Iris pigment epithelial cell (primary cell): ENCODE measurements around the gene ABHD18.
"Not testable (repeated sequence)": the region's sequence is repeated elsewhere in the genome, so short reads cannot be mapped to it uniquely, and the experiment has no call there.

Experiments
- DNase-seq: peaks from one replicate; pipeline ENCODE4 v3.0.0-alpha.2; 2011; ENCODE audit warnings: low read depth

Gene ABHD18

GRCh38 chr4:127993151-127993550, 27.9 kb downstream of the ABHD18 start:
- no peak for DNase-seq

GRCh38 chr4:127995776-127996175, 30.6 kb downstream of the ABHD18 start:
- DNase-seq: peak; percentile 66

- DNase-seq: not testable (repeated sequence)
Observed at GRCh38 chr4:127996521-127996920, 31.3 kb downstream of the ABHD18 start.

GRCh38 chr4:127997534-127998388, 32.6 kb downstream of the ABHD18 start:
- DNase-seq: peak; percentile 55

GRCh38 chr4:128006592-128006991, 41.4 kb downstream of the ABHD18 start:
- DNase-seq: peak; percentile 76

- no peak for DNase-seq
Observed at GRCh38 chr4:128009428-128009827, 44.2 kb downstream of the ABHD18 start.

GRCh38 chr4:128025319-128025718, 60.1 kb downstream of the ABHD18 start:
- no peak for DNase-seq

- no peak for DNase-seq
Observed at GRCh38 chr4:128029907-128030306, 64.7 kb downstream of the ABHD18 start.

GRCh38 chr4:128031756-128032384, 66.7 kb downstream of the ABHD18 start:
- DNase-seq: peak; percentile 49

GRCh38 chr4:128039568-128039967, 74.4 kb downstream of the ABHD18 start:
- no peak for DNase-seq

- not testable (repeated sequence) for DNase-seq
Observed at GRCh38 chr4:128047019-128047418, 81.8 kb downstream of the ABHD18 start.

GRCh38 chr4:128047514-128047913, 82.3 kb downstream of the ABHD18 start:
- DNase-seq: not testable (repeated sequence)

- DNase-seq: peak; percentile 5
Observed at GRCh38 chr4:128051229-128051628, 86.0 kb downstream of the ABHD18 start.

- not testable (repeated sequence) for DNase-seq
Observed at GRCh38 chr4:128054907-128055306, 89.7 kb downstream of the ABHD18 start.

- not testable (repeated sequence) for DNase-seq
Observed at GRCh38 chr4:128055441-128056206, 90.4 kb downstream of the ABHD18 start.

GRCh38 chr4:128056396-128056795, 91.2 kb downstream of the ABHD18 start:
- DNase-seq: no peak

GRCh38 chr4:128060121-128060698, 95.0 kb downstream of the ABHD18 start:
- peak; percentile 16 for DNase-seq

GRCh38 chr4:128060699-128061565, 95.7 kb downstream of the ABHD18 start, which contains the start of gene LARP1B:
Gene LARP1B, plus strand, starts transcription at chr4:128061312. Its CDS starts 13,640 bp downstream, at chr4:128074952.
- peak; percentile 98 for DNase-seq

- peak; percentile 45 for DNase-seq
Observed at GRCh38 chr4:128061566-128062536, 96.6 kb downstream of the ABHD18 start.

GRCh38 chr4:128066453-128066820, 101.2 kb downstream of the ABHD18 start:
- DNase-seq: not testable (repeated sequence)
